Esophagus squamous epithelium (tissue), 4 donors: ENCODE data around the gene KIAA0753.

Experiments used
- POLR2A ChIP-seq, 4 donors: fragments of 450-650 bp; IDR thresholded peaks; one replicate each; pipeline ENCODE4 v1.6.1; 2017; ENCODE audit warnings: antibody characterized with exemption in 4 of 4, mild to moderate bottlenecking in 4 of 4, moderate library complexity in 3 of 4
- TF ChIP-seq, protein P1 (sequence below), 6 experiments: fragments of 450-650 bp in 4 of 6; fragments of 200-600 bp in 2 of 6; sonication (generic) in 2 of 6; IDR thresholded peaks; one replicate each; pipeline ENCODE4 v1.5.1; 2016 to 2019; ENCODE audit warnings: antibody characterized with exemption in 6 of 6, mild to moderate bottlenecking in 4 of 6, moderate library complexity in 4 of 6

DNA sequence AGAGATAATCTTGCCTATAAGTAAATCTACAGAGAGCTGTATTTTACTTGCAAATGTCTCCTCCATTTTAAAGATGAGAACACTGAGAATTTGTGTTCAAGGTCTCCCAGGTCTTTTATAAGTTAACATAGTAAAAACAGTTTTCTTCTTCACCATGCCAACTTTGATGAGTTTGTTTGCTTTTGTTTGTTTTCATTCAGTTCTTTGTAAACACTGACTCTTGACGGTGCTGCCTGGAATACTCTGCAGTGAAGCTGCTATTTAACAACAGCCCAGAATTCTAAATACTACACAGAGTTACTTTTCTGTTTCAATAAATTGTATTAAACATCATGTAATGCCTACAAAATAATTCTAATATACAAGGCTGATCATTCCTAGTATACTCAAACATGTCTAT, 42.8 kb downstream of the KIAA0753 start:
- TF ChIP-seq, protein P1, sequence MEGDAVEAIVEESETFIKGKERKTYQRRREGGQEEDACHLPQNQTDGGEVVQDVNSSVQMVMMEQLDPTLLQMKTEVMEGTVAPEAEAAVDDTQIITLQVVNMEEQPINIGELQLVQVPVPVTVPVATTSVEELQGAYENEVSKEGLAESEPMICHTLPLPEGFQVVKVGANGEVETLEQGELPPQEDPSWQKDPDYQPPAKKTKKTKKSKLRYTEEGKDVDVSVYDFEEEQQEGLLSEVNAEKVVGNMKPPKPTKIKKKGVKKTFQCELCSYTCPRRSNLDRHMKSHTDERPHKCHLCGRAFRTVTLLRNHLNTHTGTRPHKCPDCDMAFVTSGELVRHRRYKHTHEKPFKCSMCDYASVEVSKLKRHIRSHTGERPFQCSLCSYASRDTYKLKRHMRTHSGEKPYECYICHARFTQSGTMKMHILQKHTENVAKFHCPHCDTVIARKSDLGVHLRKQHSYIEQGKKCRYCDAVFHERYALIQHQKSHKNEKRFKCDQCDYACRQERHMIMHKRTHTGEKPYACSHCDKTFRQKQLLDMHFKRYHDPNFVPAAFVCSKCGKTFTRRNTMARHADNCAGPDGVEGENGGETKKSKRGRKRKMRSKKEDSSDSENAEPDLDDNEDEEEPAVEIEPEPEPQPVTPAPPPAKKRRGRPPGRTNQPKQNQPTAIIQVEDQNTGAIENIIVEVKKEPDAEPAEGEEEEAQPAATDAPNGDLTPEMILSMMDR (IDR thresholded peaks at IDR 0.05): no peak
- TF ChIP-seq POLR2A (IDR thresholded peaks at IDR 0.05): no peak
